ENCODE data around the gene MDK.
"Not testable (repeated sequence)": the region's sequence is repeated elsewhere in the genome, so short reads cannot be mapped to it uniquely, and the experiment has no call there.

GRCh38 chr11:46371262-46371661 is 10.2 kb upstream of the MDK start:
- not testable (repeated sequence) for TF ChIP-seq CTCF (conservative IDR thresholded peaks at IDR 0.05); EZH2 (IDR thresholded peaks at IDR 0.05; ENCODE audit: low read depth)
